Erythroblast (primary cell): ENCODE data around the gene ATRIP.

ENCODE experiments used
- DNase-seq, 2 experiments: peaks; one replicate each; lab custom pipeline; 2025; lab: John Stamatoyannopoulos, UW
- GATA1 ChIP-seq: IDR thresholded peaks from 2 replicates; pipeline ENCODE4 v1.6.1; 2011; ENCODE audit warnings: low read depth, mild to moderate bottlenecking, control low read depth, low read length, moderate library complexity
- POLR2A ChIP-seq: IDR thresholded peaks from 2 replicates; pipeline ENCODE4 v1.6.1; 2011; ENCODE audit warnings: mild to moderate bottlenecking, low read length

The ATRIP gene

DNA sequence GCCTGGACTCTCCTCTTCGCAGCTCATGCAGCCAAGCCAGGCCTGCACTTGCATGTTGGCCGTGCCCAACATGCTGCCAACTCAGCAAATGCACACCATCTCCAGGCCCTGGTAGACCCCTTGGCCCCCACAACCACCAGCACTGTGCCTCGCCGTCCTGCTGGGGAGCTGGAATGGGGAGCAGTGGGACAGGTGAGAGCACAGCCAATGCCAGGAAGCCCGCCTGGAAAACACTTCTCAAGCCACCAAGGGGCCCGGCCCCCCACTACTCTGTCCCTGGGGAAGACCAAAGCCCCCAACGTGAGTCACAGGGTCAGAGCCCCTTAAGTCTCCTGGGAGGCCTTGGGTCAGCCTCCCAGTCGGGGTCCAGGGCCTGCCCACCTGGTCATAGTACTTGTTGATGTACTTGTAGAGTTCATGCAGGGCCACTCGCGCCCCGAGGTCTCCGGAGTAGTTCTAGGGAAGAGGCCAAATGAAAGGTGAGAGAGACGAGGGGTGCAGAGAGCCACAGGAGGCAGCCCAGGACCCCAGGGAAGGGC, 41.1 kb upstream of the ATRIP start:
- DNase-seq, result no peak
- TF ChIP-seq POLR2A (no peak), GATA1 (no peak)

GRCh38 chr3:48405971-48406370, 40.6 kb upstream of the ATRIP start:
- TF ChIP-seq POLR2A, result no peak
- no peak for TF ChIP-seq GATA1
- DNase-seq, result no peak

GRCh38 chr3:48406443-48407431, 39.8 kb upstream of the ATRIP start:
- no peak for DNase-seq
- TF ChIP-seq POLR2A, result no peak
- no peak for TF ChIP-seq GATA1

DNA sequence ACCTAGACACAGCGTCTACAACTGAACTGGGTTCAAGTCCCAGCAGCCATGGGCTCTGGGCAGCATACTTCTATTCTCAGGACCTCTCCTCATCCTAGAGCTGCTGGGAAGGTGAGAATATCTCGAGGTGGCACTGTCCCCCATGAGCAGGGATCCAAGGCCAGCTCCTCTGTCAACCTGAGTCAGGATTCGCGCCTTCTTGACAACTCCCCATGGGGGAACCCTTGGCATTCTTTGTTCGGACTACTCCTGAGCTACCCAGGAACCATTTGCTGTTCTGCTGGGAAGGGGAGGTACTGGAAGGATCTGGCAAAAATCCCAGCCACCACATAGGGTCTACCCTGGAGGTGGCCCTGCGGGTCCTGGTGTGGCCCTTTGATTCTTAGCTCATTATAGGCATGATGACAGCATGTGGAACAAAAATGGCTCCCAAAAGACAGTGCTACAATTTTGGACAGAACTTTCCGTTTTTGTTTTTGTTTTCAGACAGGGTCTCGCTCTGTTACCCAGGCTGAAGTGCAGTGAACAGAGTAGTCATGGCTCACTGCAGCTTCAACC, 38.9 kb upstream of the ATRIP start:
- DNase-seq, result no peak
- TF ChIP-seq GATA1 (no peak), POLR2A (no peak)

GRCh38 chr3:48408823-48409281, 37.7 kb upstream of the ATRIP start:
- DNase-seq, result peak in 1 of 2 experiments; percentile 15
- no peak for TF ChIP-seq POLR2A
- TF ChIP-seq GATA1, result no peak

DNA sequence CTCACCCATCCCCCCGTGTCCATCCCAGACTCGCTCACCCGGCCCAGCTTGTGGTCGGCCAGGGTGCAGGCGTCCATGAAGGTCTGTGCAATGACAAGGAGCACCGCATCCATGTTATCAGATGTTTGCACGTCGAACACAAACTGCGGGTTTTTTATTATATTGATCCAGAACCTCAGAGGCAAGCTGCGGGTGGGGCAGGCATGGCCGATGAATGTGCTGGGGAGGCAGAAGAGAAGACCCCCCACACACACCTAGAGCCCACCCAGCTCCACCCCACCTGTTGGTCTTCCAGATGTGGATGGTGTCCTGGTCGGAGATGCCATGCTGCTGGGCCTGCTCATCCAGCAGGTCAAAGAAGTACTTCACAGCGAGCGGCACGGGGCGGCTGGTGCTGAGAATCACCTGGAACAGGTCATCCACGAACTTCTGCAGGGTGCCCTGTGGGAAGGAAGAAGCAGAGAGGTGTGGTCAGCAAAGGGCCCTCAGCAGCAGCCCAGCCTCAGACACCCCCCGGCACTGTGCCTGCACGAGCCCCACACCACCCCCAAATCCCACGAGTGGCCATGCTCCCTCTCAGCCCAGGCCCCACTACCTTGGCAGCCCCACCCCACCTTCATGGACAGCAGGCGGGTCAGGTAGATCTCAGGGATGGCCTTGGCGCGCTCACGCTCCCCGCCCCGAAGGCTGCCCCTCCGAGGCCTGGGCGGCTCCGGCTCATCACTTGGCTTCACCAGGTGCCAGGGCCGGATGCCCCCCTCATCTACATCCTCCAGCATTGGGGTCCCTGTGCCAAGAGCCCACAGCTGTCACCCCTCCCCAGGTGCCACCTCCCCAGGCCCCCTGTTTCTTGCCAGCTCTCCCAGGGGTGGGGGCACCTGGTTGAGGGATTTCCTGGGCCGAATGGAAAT, 37.0 kb upstream of the ATRIP start:
- TF ChIP-seq POLR2A, result no peak
- TF ChIP-seq GATA1, result no peak
- no peak for DNase-seq

- DNase-seq, result no peak
Measured at GRCh38 chr3:48410205-48411040, 36.1 kb upstream of the ATRIP start.

DNA sequence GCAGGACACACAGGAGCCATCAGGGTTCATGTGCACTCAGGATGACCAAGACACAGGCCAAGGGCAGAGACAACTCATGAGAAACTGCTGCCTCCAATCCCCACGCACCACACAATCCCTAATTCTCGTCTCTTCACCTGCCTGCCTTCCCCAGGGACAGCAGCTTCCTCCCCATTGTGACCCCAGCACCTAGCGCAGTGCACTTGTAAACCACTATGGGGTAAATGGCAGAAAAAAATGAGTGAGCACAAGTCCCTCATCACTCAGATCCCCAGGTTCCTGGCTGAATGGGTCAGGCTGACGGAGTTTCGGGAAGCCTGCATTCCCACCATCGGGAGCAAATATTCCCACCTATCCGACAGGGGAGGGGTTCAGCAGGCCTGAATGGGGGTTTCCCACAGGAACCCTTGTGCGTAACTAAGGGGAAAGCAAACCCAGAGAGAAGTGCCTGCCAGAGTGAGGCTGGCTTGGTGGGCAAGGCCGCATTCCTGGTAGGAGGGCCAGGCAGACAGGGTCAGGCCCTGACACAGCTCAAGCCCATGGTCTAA, 35.4 kb upstream of the ATRIP start:
- TF ChIP-seq POLR2A (no peak), GATA1 (no peak)

More at GRCh38 chr3:48410205-48411040, 36.1 kb upstream of the ATRIP start:
- no peak for TF ChIP-seq GATA1
- no peak for TF ChIP-seq POLR2A

DNA sequence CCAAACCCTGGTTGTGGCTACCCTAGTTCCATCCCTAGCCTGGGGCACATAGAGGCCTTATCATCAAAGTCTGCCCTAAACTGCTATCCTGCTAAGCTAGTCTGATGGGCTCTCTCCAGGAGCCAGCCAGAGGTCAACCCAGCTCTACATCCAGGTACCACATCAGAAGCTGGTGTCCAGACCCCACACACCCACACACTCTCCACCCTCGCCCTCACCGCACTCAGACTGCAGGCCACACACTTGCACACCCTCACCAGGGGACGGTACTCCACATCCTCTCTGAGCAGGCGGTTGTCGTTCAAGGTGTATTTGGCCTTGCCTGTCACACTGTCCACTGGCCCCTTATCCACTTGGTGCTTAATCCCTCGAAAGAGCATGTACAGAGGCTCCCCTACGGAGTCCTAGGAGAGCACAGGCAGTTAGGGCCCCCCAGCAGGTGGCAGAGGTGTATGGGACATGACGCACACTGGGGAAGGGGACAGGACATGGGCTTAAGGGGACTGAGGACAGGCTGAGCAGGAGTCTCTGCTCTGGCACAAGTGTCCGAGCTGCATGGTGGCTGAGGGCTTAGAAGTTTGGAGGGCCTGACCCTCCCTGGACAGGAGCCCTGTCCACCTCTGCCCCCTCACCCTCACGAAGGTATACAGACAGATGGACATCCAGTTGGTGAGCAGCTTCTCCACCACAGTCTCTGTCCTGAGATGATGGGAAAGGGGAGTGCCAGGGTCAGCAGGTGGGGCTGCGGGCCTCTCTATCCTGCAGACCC, 34.7 kb upstream of the ATRIP start:
- TF ChIP-seq GATA1, result no peak
- no peak for TF ChIP-seq POLR2A
- no peak for DNase-seq

More for the DNA sequence above, 35.4 kb upstream of the ATRIP start:
- DNase-seq, result no peak

DNA sequence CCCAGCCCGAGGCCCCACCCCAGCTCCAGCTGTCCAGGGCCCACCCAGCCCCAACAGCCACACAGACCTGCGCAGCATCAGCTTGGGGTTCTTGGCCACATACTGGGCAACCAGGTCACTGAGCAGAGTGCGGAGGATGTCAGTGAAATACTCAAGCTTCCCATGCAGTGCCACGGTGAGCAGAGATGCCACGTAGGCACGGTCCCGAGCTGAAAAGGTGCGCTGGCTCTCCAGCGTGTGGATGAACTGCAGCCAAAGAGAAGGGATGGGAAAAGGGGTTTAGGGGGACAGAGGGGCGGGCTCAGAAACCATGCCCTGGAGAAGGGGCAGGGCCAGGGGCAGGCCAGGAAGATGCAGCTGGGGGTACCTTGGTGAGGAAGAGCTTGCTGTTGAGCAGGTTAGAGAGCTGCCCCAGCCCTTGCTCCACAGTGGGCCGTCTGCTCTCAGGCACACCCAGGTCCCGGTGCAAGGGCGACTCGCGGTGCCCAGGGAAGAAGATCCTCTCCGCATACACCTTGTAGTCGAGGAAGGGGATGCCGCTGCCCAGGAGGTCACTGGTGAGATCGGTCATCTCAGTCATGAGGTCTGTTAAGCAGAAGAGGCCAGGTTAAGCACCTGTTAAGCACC, 34.0 kb upstream of the ATRIP start:
- no peak for TF ChIP-seq POLR2A
- no peak for TF ChIP-seq GATA1
- DNase-seq, result no peak

- TF ChIP-seq GATA1 (no peak), POLR2A (no peak)
- DNase-seq, result no peak
Measured at GRCh38 chr3:48413086-48413485, 33.5 kb upstream of the ATRIP start.
